NCI-H1694 (cell line): ENCODE results near the gene NR1H4.
"Not testable (repeated sequence)": the region's sequence is repeated elsewhere in the genome, so short reads cannot be mapped to it uniquely, and the experiment has no call there.

Source experiments
- DNase-seq: peaks from one replicate; lab custom pipeline; 2025; lab: John Stamatoyannopoulos, UW

Gene NR1H4

GRCh38 chr12:100473716-100474150 is at the start of gene NR1H4:
Gene NR1H4, plus strand, starts transcription at chr12:100473866. Its CDS starts 19,458 bp downstream, at chr12:100493324.
- no peak for DNase-seq

DNA sequence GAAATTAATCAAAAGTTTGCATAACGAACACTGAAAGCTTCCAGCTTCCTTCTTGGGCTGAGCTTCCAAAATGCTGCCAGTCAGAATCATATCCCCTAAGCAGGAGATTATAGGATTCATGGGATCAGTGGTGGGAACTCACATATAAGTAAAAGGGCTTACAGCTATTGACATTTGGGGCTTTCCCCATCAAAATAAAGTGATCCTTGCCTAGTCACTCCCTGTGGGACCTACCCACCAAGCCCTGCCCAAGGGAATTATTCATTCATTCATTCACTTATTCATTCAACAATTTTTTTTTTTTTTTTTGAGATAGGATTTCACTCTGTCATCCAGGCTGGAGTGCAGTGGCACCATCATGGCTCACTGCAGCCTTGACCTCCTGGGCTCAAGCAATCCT is 47.5 kb upstream of the NR1H4 start:
- DNase-seq: no peak

DNA sequence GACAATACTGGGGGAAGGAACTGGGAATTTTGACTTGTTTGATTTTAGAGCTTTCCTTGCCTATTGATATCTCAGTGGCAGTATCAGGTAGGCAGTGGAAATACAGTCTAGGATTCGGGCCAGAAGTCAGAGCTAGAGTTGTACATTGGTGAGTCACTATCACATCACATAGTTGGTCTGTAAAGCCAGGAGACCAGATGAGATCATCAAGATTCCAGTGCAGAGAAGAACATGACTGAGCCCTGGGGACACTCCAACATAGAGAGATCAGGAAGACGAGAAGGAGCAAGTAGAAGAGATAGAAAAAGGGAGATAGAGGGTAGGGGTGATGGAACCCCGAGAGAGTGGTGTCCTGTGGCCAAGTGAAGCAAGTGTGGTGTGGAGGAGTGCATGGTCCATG is 46.6 kb upstream of the NR1H4 start:
- DNase-seq: no peak

DNA sequence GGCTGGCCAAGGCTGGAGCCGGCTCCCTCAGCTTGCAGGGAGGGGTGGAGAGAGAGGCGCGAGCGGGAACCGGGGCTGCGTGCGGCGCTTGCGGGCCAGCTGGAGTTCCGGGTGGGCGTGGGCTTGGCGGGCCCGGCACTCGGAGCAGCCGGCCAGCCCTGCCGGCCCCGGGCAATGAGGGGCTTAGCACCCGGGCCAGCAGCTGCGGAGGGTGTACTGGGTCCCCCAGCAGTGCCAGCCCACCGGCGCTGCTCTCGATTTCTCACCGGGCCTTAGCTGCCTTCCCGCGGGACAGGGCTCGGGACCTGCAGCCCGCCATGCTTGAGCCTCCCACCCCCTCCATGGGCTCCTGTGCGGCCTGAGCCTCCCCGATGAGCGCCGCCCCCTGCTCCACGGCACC is 43.4 kb upstream of the NR1H4 start:
- DNase-seq: not testable (repeated sequence)

DNA sequence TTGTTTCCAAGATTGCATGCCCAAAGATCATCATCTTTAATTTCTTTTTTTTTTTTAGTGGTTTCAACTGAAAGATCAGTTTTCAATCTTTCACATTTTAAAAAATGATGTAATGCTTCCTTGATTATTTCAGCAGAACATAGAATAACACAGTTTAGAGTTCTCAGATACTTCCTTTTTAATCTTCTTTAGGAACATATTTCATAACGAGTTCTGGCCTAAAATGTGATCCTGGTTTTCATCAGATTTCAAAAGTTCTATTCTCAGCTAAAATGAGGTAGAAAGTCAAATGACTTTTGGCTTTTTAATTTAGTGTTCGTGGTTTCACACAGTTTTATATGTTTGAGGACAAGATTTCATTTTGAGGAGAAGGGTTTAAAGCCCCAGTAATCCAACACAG is 40.0 kb upstream of the NR1H4 start:
- DNase-seq: no peak

DNA sequence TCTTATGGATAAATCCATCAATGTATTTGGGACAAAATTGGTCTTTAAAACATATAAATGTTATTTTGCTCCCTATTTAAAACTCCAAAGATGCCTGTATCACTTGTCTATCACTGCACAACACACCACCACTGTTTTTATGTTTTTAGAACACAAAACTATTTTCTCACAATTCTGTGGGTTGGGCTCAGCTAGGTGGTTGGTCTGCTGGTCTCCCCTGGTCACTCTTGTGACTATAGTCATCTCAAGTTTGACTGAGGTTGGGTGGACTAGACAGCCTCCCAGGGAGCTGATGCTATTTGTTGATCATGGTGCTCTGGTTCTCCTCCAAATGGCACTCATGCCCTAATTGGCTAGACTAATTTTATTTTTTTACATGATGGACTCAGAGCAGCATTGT is 39.5 kb upstream of the NR1H4 start:
- DNase-seq: no peak

- DNase-seq: no peak
These were observed 37.7 kb upstream of the NR1H4 start for GRCh38 chr12:100435957-100436356.

DNA sequence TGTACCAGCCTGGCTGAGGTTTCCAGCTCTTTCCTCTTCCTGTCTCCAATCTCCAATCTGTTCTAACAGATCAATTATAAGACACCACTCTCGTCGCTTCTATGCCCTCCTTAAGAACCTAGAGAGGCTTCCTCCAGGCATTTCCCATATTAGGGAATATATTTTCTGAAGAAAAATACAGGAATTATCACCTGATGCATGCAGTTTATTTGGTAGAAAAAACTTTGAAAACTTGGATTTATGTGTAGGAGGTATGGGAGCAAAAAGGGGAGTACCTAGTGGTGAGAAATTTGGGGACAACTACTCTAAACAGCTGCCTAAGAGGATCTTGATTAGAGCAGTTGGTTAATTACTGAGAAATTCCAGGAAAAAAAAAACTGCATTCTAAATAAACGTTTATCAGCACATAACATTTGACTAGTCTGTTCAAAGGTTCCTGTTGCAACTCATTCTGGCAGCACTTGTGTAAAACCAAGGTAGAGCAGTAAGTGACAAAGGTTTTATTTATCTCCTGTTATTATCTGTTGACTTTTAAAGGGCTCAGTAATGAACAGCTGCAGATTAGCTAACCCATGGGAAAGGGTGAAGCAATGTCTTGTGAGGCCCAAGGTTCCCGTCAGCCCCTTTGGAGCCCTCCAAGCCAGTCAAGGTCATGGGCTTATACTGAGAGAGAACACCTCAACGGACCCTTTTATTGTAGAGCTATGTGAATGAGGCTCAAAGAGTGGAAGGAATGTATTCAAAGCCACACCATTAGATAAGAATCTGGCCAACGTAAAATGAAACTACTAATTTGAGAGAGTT is 36.4 kb upstream of the NR1H4 start:
- no peak for DNase-seq

DNA sequence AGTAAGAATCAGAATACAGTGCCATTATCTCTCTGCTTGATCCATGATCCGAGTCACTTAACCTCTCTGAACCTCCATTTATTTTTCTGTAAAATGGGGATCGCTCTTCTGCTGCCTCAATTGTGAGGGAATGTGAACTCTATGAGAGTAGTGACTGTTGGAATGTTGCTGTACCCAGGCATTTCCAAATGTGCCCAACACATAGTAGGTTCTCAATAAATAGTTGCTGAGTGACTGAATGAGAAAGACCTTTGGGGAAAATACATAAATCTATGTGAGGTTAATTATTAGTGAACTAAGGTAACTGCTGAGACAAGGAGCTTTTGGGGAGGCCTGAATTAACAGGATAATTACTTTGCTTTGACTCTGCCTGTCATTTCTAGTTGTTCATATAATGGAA is 33.9 kb upstream of the NR1H4 start:
- DNase-seq: no peak

GRCh38 chr12:100442403-100442802 is 31.3 kb upstream of the NR1H4 start:
- no peak for DNase-seq

DNA sequence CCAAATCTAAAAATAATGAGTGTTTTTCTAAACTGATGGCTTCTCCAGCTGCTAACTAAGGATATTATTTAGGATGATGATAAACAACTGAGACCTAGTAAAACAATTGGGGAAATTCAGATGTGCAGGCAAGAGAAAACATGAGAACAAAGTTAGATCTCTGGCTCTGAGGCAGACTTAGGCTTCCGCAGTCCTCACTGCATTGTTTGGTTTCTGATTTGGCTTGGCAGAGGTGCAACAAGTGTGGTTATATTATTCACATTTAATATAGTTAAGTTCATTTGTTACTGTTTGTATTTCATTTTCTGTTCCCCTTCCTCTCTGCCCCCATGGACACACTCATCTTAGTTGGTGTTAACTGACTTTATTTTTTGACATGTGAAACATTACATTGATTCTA is 30.2 kb upstream of the NR1H4 start:
- DNase-seq: no peak

GRCh38 chr12:100445081-100445481 is 28.6 kb upstream of the NR1H4 start:
- DNase-seq: no peak

GRCh38 chr12:100447381-100447780 is 26.3 kb upstream of the NR1H4 start:
- no peak for DNase-seq

GRCh38 chr12:100448656-100449055 is 25.0 kb upstream of the NR1H4 start:
- DNase-seq: no peak

DNA sequence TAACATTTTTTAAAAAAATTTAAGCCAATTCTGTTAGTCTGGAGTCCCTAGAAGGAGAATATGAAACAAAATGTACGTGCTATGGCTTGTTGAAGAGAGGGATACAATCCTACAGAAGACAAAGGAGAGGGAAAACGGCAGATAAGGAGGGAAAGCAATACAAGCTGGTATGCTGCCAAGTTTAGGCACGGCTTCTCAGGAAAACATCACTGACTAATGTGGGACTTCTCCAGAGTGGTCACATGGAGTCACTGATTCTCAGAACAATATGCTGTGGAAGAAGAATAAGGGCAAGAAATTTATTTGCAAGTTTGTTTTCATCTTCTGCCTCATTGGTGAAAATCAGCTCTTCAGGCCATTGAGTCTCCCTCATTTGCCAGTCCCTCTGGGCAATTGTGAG is 22.9 kb upstream of the NR1H4 start:
- DNase-seq: no peak

GRCh38 chr12:100453951-100454350 is 19.7 kb upstream of the NR1H4 start:
- DNase-seq: no peak

DNA sequence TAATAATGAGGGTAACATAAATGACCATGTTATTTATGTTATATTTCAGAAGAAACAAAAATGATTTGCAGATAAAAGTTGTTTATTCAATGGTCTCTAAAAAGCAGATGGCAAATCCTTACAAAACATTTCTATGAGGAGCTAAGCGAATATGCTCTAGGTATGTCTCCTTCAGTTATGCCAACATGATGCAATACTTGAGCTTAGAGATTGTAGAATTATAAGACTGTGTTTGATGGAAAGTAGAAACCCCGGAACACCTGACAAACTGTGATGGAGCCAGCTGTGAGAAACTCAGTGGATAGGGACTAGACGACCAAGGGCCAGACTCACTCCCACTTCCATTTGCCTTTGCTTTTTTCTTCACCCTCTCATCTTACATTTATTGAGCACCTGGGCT is 17.8 kb upstream of the NR1H4 start:
- no peak for DNase-seq

DNA sequence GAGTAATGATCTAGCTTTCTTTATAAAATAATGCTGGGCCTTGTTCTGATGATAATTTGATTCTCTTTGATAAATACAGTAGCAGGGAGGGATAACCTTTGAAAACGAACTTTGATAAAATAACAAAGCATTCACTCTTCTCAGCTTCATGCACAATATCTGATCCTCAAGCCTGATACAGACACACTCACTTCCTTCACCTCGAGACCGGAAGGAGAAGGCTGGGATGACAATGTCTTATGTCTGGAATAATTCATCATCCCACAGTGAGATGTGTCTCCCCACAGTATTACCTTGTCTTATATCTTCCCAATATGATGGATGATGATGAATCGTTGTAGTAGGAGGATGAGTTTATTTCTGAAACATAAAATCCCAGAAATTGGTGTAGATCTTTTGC is 15.5 kb upstream of the NR1H4 start:
- DNase-seq: no peak

DNA sequence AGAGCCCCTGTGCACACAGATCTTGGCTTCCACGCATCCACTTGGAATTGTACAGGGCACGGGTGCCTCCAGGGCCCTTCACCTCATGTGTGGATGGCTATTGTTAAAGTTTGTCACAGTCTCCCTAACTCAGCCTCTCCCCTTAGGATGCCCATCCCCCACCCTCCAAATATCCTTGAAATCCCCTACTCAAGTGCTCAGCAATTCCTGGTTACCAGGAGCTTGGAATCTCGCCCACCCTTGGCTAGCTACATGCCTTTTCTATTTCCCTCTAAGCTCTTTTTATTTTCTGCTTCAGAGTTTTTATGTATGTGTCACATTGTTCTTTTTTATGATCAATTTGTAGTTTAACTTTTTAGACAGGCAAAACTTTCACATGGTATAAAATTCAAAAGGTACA is 13.0 kb upstream of the NR1H4 start:
- DNase-seq: no peak

GRCh38 chr12:100461330-100461973 is 12.2 kb upstream of the NR1H4 start:
- no peak for DNase-seq

- DNase-seq: no peak
These were observed 10.0 kb upstream of the NR1H4 start for GRCh38 chr12:100463661-100464060.

DNA sequence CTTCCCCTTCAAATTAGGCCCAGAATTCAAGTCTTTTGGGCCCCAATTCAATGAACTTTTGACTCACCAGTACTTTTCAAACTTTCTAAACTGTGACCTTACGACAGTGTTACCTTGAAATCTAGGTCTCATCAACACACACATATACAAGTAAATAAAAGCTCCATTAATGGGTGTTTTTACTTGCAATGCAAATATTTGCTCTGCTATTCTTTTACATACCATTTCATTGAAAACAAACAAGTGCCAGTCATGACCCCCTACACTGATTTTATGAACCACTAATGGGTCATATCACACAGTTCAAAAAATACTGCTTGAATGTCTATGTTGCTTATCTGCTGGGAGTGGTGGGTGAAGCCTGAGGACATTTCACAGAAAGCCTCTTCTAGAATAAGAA is 9.1 kb upstream of the NR1H4 start:
- DNase-seq: no peak

DNA sequence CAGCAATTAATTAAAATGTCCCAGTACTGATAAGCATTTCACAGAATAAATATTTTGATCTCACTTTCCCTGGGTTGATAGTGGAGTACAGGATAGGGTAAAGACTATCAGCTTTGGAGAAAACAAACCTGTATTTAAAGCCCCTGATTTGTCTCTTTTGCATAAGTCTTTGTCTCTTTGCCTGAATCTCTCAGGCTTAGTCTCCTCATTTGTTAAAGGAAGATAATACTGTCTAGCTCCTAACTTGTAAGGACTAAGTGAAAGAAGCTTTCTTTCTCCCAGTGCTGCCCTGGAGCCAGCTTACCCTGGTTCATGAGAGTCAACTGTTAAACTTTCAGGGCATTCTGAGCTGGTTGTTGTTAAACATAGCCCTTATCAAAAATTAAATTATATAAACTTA is 5.5 kb upstream of the NR1H4 start:
- no peak for DNase-seq

GRCh38 chr12:100472325-100472724 is 1.3 kb upstream of the NR1H4 start:
- DNase-seq: no peak
